Right lobe of liver (tissue), 4 donors: ENCODE measurements around the gene FBXL19.

Source experiments
- CTCF ChIP-seq, 4 donors: fragments of 200-600 bp in 3 of 4; fragments of 450-650 bp in 1 of 4; IDR thresholded peaks; one replicate each; pipeline versions ENCODE4 v1.5.1 to v1.8.0; 2016 to 2022; ENCODE audit warnings: antibody characterized with exemption in 4 of 4, mild to moderate bottlenecking in 2 of 4
- POLR2A ChIP-seq: fragments of 450-650 bp; IDR thresholded peaks from one replicate; pipeline ENCODE4 v1.6.1; 2017; ENCODE audit warnings: antibody characterized with exemption, mild to moderate bottlenecking
- donor health status: DM: no; HTN: no; CAD: no.
- donor health status: DM: no; HTN: no; CAD: no.
- donor health status: DM: no; HTN: yes; CAD: no.

GRCh38 chr16:30922420-30922959, 882 bp upstream of the FBXL19 start:
- TF ChIP-seq POLR2A (no peak), CTCF (IDR thresholded peaks at IDR 0.05) (no peak)
